ENCODE measurements around the gene PRKCE.
"Not testable (repeated sequence)": the region's sequence is repeated elsewhere in the genome, so short reads cannot be mapped to it uniquely, and the experiment has no call there.

Gene PRKCE

GRCh38 chr2:45851111-45851510 is 199.6 kb downstream of the PRKCE start:
- H3K27me3 ChIP-seq (ENCODE audit: control insufficient read depth in 2 of 2, insufficient read depth in 2 of 2, low read length in 2 of 2) = no peaks in the 10 kb centered on the region
- H3K27ac ChIP-seq (ENCODE audit: low read depth in 2 of 2, low read length in 2 of 2) = no peak overlapping the region
- no peaks in the 10 kb centered on the region for H3K36me3 ChIP-seq (ENCODE audit: control insufficient read depth in 2 of 2, insufficient read depth in 2 of 2, low read length in 2 of 2)
- no peaks in the 10 kb centered on the region for H3K9me3 ChIP-seq (ENCODE audit: control insufficient read depth in 2 of 2, low read length in 2 of 2)
- H3K4me3 ChIP-seq (ENCODE audit: low read length in 2 of 2) = no peak overlapping the region
- no peaks in the 10 kb centered on the region for H3K4me1 ChIP-seq (ENCODE audit: control insufficient read depth in 2 of 2, insufficient read depth in 2 of 2, low read length in 2 of 2)
- no peak overlapping the region for H3K9ac ChIP-seq (ENCODE audit: low read depth in 1 of 2, low read length in 2 of 2)

GRCh38 chr2:45851576-45852304 is 200.3 kb downstream of the PRKCE start:
- Histone ChIP-seq H3K27me3 (ENCODE audit: control insufficient read depth in 2 of 2, insufficient read depth in 2 of 2, low read length in 2 of 2) (no peaks in the 10 kb centered on the region), H3K36me3 (ENCODE audit: control insufficient read depth in 2 of 2, insufficient read depth in 2 of 2, low read length in 2 of 2) (no peaks in the 10 kb centered on the region), H3K4me1 (ENCODE audit: control insufficient read depth in 2 of 2, insufficient read depth in 2 of 2, low read length in 2 of 2) (no peaks in the 10 kb centered on the region), H3K9me3 (ENCODE audit: control insufficient read depth in 2 of 2, low read length in 2 of 2) (no peaks in the 10 kb centered on the region), H3K4me3 (ENCODE audit: low read length in 2 of 2) (no peak overlapping the region), H3K27ac (ENCODE audit: low read depth in 2 of 2, low read length in 2 of 2) (no peak overlapping the region), H3K9ac (ENCODE audit: low read depth in 1 of 2, low read length in 2 of 2) (no peak overlapping the region)

GRCh38 chr2:45852450-45853150 is 201.1 kb downstream of the PRKCE start:
- H3K4me1 ChIP-seq (ENCODE audit: control insufficient read depth in 2 of 2, insufficient read depth in 2 of 2, low read length in 2 of 2) = no peaks in the 10 kb centered on the region
- no peak overlapping the region for H3K9ac ChIP-seq (ENCODE audit: low read depth in 1 of 2, low read length in 2 of 2)
- H3K4me3 ChIP-seq (ENCODE audit: low read length in 2 of 2) = no peak overlapping the region
- no peaks in the 10 kb centered on the region for H3K9me3 ChIP-seq (ENCODE audit: control insufficient read depth in 2 of 2, low read length in 2 of 2)
- no peaks in the 10 kb centered on the region for H3K27me3 ChIP-seq (ENCODE audit: control insufficient read depth in 2 of 2, insufficient read depth in 2 of 2, low read length in 2 of 2)
- H3K36me3 ChIP-seq (ENCODE audit: control insufficient read depth in 2 of 2, insufficient read depth in 2 of 2, low read length in 2 of 2) = no peaks in the 10 kb centered on the region
- no peak overlapping the region for H3K27ac ChIP-seq (ENCODE audit: low read depth in 2 of 2, low read length in 2 of 2)

- no peak overlapping the region for H3K9ac ChIP-seq (ENCODE audit: low read depth in 1 of 2, low read length in 2 of 2)
- H3K27me3 ChIP-seq (ENCODE audit: control insufficient read depth in 2 of 2, insufficient read depth in 2 of 2, low read length in 2 of 2) = no peaks in the 10 kb centered on the region
- H3K27ac ChIP-seq (ENCODE audit: low read depth in 2 of 2, low read length in 2 of 2) = no peak overlapping the region
- H3K4me1 ChIP-seq (ENCODE audit: control insufficient read depth in 2 of 2, insufficient read depth in 2 of 2, low read length in 2 of 2) = peaks cover 0 to under 1% of the 10 kb centered on the region in 2 donors
- no peaks in the 10 kb centered on the region for H3K36me3 ChIP-seq (ENCODE audit: control insufficient read depth in 2 of 2, insufficient read depth in 2 of 2, low read length in 2 of 2)
- no peaks in the 10 kb centered on the region for H3K9me3 ChIP-seq (ENCODE audit: control insufficient read depth in 2 of 2, low read length in 2 of 2)
- no peak overlapping the region for H3K4me3 ChIP-seq (ENCODE audit: low read length in 2 of 2)
Measured at GRCh38 chr2:45855374-45855773, 203.9 kb downstream of the PRKCE start.

GRCh38 chr2:45856391-45857274 is 205.2 kb downstream of the PRKCE start:
- Histone ChIP-seq H3K27me3 (ENCODE audit: control insufficient read depth in 2 of 2, insufficient read depth in 2 of 2, low read length in 2 of 2) (no peaks in the 10 kb centered on the region), H3K36me3 (ENCODE audit: control insufficient read depth in 2 of 2, insufficient read depth in 2 of 2, low read length in 2 of 2) (no peaks in the 10 kb centered on the region), H3K9me3 (ENCODE audit: control insufficient read depth in 2 of 2, low read length in 2 of 2) (no peaks in the 10 kb centered on the region), H3K4me3 (ENCODE audit: low read length in 2 of 2) (no peak overlapping the region), H3K4me1 (ENCODE audit: control insufficient read depth in 2 of 2, insufficient read depth in 2 of 2, low read length in 2 of 2) (peaks cover 0 to 5% of the 10 kb centered on the region in 2 donors), H3K27ac (ENCODE audit: low read depth in 2 of 2, low read length in 2 of 2) (no peak overlapping the region), H3K9ac (ENCODE audit: low read depth in 1 of 2, low read length in 2 of 2) (no peak overlapping the region)

GRCh38 chr2:45857275-45857609 is 205.8 kb downstream of the PRKCE start:
- Histone ChIP-seq H3K27ac (ENCODE audit: low read depth in 2 of 2, low read length in 2 of 2) (no peak overlapping the region), H3K4me3 (ENCODE audit: low read length in 2 of 2) (no peak overlapping the region), H3K27me3 (ENCODE audit: control insufficient read depth in 2 of 2, insufficient read depth in 2 of 2, low read length in 2 of 2) (no peaks in the 10 kb centered on the region), H3K9me3 (ENCODE audit: control insufficient read depth in 2 of 2, low read length in 2 of 2) (no peaks in the 10 kb centered on the region), H3K4me1 (ENCODE audit: control insufficient read depth in 2 of 2, insufficient read depth in 2 of 2, low read length in 2 of 2) (peaks cover 0 to 5% of the 10 kb centered on the region in 2 donors), H3K36me3 (ENCODE audit: control insufficient read depth in 2 of 2, insufficient read depth in 2 of 2, low read length in 2 of 2) (no peaks in the 10 kb centered on the region), H3K9ac (ENCODE audit: low read depth in 1 of 2, low read length in 2 of 2) (no peak overlapping the region)

- Histone ChIP-seq H3K9me3 (ENCODE audit: control insufficient read depth in 2 of 2, low read length in 2 of 2) (no peaks in the 10 kb centered on the region), H3K4me1 (ENCODE audit: control insufficient read depth in 2 of 2, insufficient read depth in 2 of 2, low read length in 2 of 2) (peaks cover 0 to 5% of the 10 kb centered on the region in 2 donors), H3K4me3 (ENCODE audit: low read length in 2 of 2) (no peak overlapping the region), H3K9ac (ENCODE audit: low read depth in 1 of 2, low read length in 2 of 2) (no peak overlapping the region), H3K27me3 (ENCODE audit: control insufficient read depth in 2 of 2, insufficient read depth in 2 of 2, low read length in 2 of 2) (no peaks in the 10 kb centered on the region), H3K27ac (ENCODE audit: low read depth in 2 of 2, low read length in 2 of 2) (no peak overlapping the region), H3K36me3 (ENCODE audit: control insufficient read depth in 2 of 2, insufficient read depth in 2 of 2, low read length in 2 of 2) (no peaks in the 10 kb centered on the region)
Measured at GRCh38 chr2:45857867-45858520, 206.5 kb downstream of the PRKCE start.

- H3K4me1 ChIP-seq (ENCODE audit: control insufficient read depth in 2 of 2, insufficient read depth in 2 of 2, low read length in 2 of 2); H3K9me3 ChIP-seq (ENCODE audit: control insufficient read depth in 2 of 2, low read length in 2 of 2): not testable (repeated sequence)
Measured at GRCh38 chr2:45858872-45859271, 207.4 kb downstream of the PRKCE start.

GRCh38 chr2:45859682-45860081 is 208.2 kb downstream of the PRKCE start:
- Histone ChIP-seq H3K27me3 (ENCODE audit: control insufficient read depth in 2 of 2, insufficient read depth in 2 of 2, low read length in 2 of 2) (no peaks in the 10 kb centered on the region), H3K4me1 (ENCODE audit: control insufficient read depth in 2 of 2, insufficient read depth in 2 of 2, low read length in 2 of 2) (peaks cover 0 to 5% of the 10 kb centered on the region in 2 donors), H3K36me3 (ENCODE audit: control insufficient read depth in 2 of 2, insufficient read depth in 2 of 2, low read length in 2 of 2) (no peaks in the 10 kb centered on the region), H3K9me3 (ENCODE audit: control insufficient read depth in 2 of 2, low read length in 2 of 2) (no peaks in the 10 kb centered on the region), H3K27ac (ENCODE audit: low read depth in 2 of 2, low read length in 2 of 2) (no peak overlapping the region), H3K4me3 (ENCODE audit: low read length in 2 of 2) (no peak overlapping the region), H3K9ac (ENCODE audit: low read depth in 1 of 2, low read length in 2 of 2) (no peak overlapping the region)

More at GRCh38 chr2:45858872-45859271, 207.4 kb downstream of the PRKCE start:
- H3K9ac ChIP-seq (ENCODE audit: low read depth in 1 of 2, low read length in 2 of 2); H3K27ac ChIP-seq (ENCODE audit: low read depth in 2 of 2, low read length in 2 of 2); H3K4me3 ChIP-seq (ENCODE audit: low read length in 2 of 2); H3K36me3 ChIP-seq (ENCODE audit: control insufficient read depth in 2 of 2, insufficient read depth in 2 of 2, low read length in 2 of 2); H3K27me3 ChIP-seq (ENCODE audit: control insufficient read depth in 2 of 2, insufficient read depth in 2 of 2, low read length in 2 of 2): not testable (repeated sequence)
